Measurements from ENCODE around the gene EEF1AKMT1. TPM values are rescaled to one million over a fixed set of nuclear protein-coding genes. Genes with fewer than 3 reads are reported as not detected.

The EEF1AKMT1 gene, protein sequence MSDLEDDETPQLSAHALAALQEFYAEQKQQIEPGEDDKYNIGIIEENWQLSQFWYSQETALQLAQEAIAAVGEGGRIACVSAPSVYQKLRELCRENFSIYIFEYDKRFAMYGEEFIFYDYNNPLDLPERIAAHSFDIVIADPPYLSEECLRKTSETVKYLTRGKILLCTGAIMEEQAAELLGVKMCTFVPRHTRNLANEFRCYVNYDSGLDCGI
- total RNA-seq (1 to 10 TPM; 1.9 to 2.5 TPM), total RNA-seq (0.67 to 13.8 (median 4.1) reads per million in 172 experiments)
- 5.8 TPM for polyA plus RNA-seq (2013, experiment 1 of 2)
- polyA plus RNA-seq (2013, experiment 2 of 2), result 5.1 TPM

DNA sequence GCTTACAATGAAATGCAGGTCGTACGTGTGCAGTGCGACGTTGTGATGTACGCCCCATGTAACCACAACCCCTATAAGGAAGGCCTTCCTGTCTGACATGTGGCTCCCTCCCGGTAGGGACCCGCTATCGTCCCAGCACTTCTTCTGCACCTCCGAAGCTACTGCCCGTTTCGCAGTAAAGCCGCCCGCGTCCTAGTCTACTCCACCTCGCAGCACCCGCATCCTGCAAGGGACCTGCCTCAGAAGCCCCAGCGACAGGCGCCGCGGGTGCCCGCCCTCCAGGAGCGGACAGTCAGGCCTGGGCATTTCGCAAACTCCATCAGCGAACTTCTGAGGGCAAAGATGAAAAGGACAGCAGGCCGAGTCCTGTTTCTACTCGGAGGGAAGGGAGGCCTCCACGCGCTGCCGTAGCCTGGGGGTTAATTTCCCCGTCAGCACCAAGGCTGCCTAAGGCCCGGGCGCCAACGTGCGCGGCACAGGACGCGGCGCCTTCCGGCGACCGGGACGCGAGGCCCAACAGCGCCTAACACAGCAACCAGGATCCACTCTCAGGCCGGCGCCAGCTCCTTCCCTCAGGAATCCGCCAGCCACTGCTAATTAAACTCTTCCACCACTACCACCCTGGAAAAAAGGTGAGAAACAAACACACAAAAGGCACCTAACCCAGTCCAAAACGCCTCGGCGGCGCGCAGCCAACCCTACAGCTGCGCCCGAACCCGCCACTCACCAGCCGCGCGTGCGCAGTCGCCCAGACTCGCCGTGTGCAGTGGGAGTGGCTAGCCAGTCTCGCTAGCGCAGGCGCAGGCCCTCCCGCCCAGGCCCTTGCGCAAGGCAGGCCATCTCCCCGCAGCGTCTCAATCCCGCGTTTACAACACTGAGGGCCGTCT is at the start of gene EEF1AKMT1:
EEF1AKMT1 (minus strand) TSS at position 768 of the 887 bp plus-strand sequence. CDS start 16,363 bp downstream, outside the sequence.
- ATAC-seq (ENCODE audit: poor library complexity), result peak; percentile 88
- TF ChIP-seq, protein P1, sequence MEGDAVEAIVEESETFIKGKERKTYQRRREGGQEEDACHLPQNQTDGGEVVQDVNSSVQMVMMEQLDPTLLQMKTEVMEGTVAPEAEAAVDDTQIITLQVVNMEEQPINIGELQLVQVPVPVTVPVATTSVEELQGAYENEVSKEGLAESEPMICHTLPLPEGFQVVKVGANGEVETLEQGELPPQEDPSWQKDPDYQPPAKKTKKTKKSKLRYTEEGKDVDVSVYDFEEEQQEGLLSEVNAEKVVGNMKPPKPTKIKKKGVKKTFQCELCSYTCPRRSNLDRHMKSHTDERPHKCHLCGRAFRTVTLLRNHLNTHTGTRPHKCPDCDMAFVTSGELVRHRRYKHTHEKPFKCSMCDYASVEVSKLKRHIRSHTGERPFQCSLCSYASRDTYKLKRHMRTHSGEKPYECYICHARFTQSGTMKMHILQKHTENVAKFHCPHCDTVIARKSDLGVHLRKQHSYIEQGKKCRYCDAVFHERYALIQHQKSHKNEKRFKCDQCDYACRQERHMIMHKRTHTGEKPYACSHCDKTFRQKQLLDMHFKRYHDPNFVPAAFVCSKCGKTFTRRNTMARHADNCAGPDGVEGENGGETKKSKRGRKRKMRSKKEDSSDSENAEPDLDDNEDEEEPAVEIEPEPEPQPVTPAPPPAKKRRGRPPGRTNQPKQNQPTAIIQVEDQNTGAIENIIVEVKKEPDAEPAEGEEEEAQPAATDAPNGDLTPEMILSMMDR (IDR thresholded peaks at IDR 0.05), result no peak
- peaks cover 36% of the 10 kb centered on the region for H3K36me3 Mint-ChIP-seq (ENCODE audit: low read depth)
- no peaks in the 10 kb centered on the region for H3K27me3 ChIP-seq (ENCODE audit: control insufficient read depth in 1 of 2, insufficient read depth in 2 of 2, low read length in 2 of 2)
- peak within 1 kb of the TSS; percentile 98 for H3K4me3 Mint-ChIP-seq
- POLR2A ChIA-PET, result interaction anchor here (0.6 to 2.5 kb wide), 24 partner anchors 9 to 1140 kb away, joined by 3 to 18 read pairs (median 4); partner anchors contain the start of genes IL17D, MICU2, MPHOSPH8 and XPO4
- CTCF ChIA-PET, result interaction anchor here (2.8 kb wide), 1 partner anchor 70 kb away, joined by 7 read pairs; the partner anchor contains the start of gene IL17D
- peak within 1 kb of the TSS; percentile 90 to 92 for H3K27ac ChIP-seq (ENCODE audit: low read depth in 1 of 2, low read length in 2 of 2)
- peak within 1 kb of the TSS; percentile 98 for H3K27ac Mint-ChIP-seq
- H3K9me3 ChIP-seq (ENCODE audit: control insufficient read depth in 1 of 2, insufficient read depth in 1 of 2, low read length in 2 of 2), result no peaks in the 10 kb centered on the region
- H3K4me1 Mint-ChIP-seq (ENCODE audit: low read depth), result peaks cover 40% of the 10 kb centered on the region
- DNase-seq, result peak; percentile 89 to 97 (median 94)
- H3K9me3 Mint-ChIP-seq, result no peaks in the 10 kb centered on the region
- H3K27me3 Mint-ChIP-seq, result no peaks in the 10 kb centered on the region
- H3K36me3 ChIP-seq (ENCODE audit: insufficient read depth, low read length), result peaks cover 9% of the 10 kb centered on the region
- peaks cover 31% of the 10 kb centered on the region for H3K4me1 ChIP-seq (ENCODE audit: insufficient read depth, low read length)
- intact Hi-C loops (cut with DNase I, micrococcal nuclease), result loop anchor here (2.0 to 10.0 kb wide), 9 partner anchors 61 to 1139 kb away; partner anchors contain the start of genes CRYL1 (in 2 of the 2), IFT88 (in 1 of the 2), MPHOSPH8 (in 1 of the 2) and MRPL57 (in 1 of the 2)
- H3K4me3 ChIP-seq (ENCODE audit: low read length), result peak within 1 kb of the TSS; percentile 75

DNA sequence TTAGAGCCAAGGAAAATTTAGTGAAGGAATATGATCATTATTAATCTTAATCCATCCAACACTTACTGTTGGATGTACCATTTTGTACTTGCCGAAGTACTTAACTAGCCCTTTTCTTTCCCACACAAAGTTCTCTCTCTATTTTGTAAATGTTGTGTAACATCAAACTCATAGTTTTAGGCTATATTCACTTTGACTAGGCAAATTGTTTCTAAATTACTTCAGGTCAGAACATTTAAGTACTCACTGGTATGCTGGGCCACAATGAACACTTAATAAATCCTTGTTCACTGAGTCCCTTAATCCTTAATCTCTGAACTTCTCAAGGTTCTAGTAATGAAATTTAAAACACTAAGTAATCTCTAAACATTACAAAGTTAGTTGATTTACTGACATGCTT is 49.3 kb upstream of the EEF1AKMT1 start:
- H3K36me3 Mint-ChIP-seq (ENCODE audit: low read depth), result peaks cover 50% of the 10 kb centered on the region
- no peaks in the 10 kb centered on the region for H3K27me3 Mint-ChIP-seq
- POLR2A ChIA-PET, result interaction anchor here (0.6 kb wide), 1 partner anchor 314 kb away, joined by 5 read pairs; no protein-coding TSS in a partner anchor
- Histone ChIP-seq H3K36me3 (ENCODE audit: insufficient read depth, low read length) (peaks cover 16% of the 10 kb centered on the region), H3K27ac (ENCODE audit: low read depth in 1 of 2, low read length in 2 of 2) (no peak overlapping the region), H3K27me3 (ENCODE audit: control insufficient read depth in 1 of 2, insufficient read depth in 2 of 2, low read length in 2 of 2) (no peaks in the 10 kb centered on the region), H3K9me3 (ENCODE audit: control insufficient read depth in 1 of 2, insufficient read depth in 1 of 2, low read length in 2 of 2) (no peaks in the 10 kb centered on the region), H3K4me1 (ENCODE audit: insufficient read depth, low read length) (no peaks in the 10 kb centered on the region), H3K4me3 (ENCODE audit: low read length) (no peak overlapping the region)
- CTCF ChIA-PET, result interaction anchor here (0.5 kb wide), 1 partner anchor 41 kb away, joined by 3 read pairs; no protein-coding TSS in a partner anchor
- ATAC-seq (ENCODE audit: poor library complexity), result no peak
- no peaks in the 10 kb centered on the region for H3K4me1 Mint-ChIP-seq (ENCODE audit: low read depth)
- H3K4me3 Mint-ChIP-seq, result no peak overlapping the region
- intact Hi-C loops (cut with DNase I, micrococcal nuclease), result loop anchor here in 1 of 2 experiments (10.0 kb wide), 1 partner anchor 628 kb away; the partner anchor contains the start of gene GJB2
- no peak for DNase-seq
- no peak overlapping the region for H3K27ac Mint-ChIP-seq
- no peaks in the 10 kb centered on the region for H3K9me3 Mint-ChIP-seq
- TF ChIP-seq, protein P1 (IDR thresholded peaks at IDR 0.05), result no peak

DNA sequence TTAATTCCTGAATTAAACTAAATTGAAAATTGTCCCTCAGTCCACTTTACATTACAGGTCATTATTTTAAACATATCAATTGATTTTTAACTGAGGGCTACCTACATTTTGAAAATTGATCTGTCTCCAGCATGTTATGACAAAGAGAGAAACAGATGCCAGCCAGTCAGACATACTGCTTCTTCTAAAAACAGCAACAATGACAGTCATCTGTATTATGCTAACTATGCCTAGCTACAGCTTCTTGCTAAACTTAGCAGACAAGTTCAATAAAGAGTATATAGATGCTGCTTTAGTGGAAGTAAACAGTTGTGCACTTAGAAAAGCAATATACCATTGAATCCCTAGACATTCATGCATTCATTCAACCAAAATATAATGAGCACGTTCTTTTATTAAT is 48.6 kb upstream of the EEF1AKMT1 start:
- Histone ChIP-seq H3K27me3 (ENCODE audit: control insufficient read depth in 1 of 2, insufficient read depth in 2 of 2, low read length in 2 of 2) (no peaks in the 10 kb centered on the region), H3K9me3 (ENCODE audit: control insufficient read depth in 1 of 2, insufficient read depth in 1 of 2, low read length in 2 of 2) (no peaks in the 10 kb centered on the region), H3K4me3 (ENCODE audit: low read length) (no peak overlapping the region), H3K36me3 (ENCODE audit: insufficient read depth, low read length) (peaks cover 16% of the 10 kb centered on the region), H3K4me1 (ENCODE audit: insufficient read depth, low read length) (no peaks in the 10 kb centered on the region), H3K27ac (ENCODE audit: low read depth in 1 of 2, low read length in 2 of 2) (no peak overlapping the region)
- H3K4me1 Mint-ChIP-seq (ENCODE audit: low read depth), result no peaks in the 10 kb centered on the region
- ChIA-PET POLR2A (interaction anchor here (0.5 kb wide), 1 partner anchor 69 kb away, joined by 3 read pairs; no protein-coding TSS in a partner anchor), CTCF (interaction anchor here (0.5 to 1.3 kb wide), 2 partner anchors 10 to 40 kb away, joined by 3 read pairs; no protein-coding TSS in a partner anchor)
- no peaks in the 10 kb centered on the region for H3K27me3 Mint-ChIP-seq
- H3K4me3 Mint-ChIP-seq, result no peak overlapping the region
- ATAC-seq (ENCODE audit: poor library complexity), result no peak
- H3K36me3 Mint-ChIP-seq (ENCODE audit: low read depth), result peaks cover 54% of the 10 kb centered on the region
- intact Hi-C loops (cut with DNase I, micrococcal nuclease), result loop anchor here in 1 of 2 experiments (10.0 kb wide), 1 partner anchor 628 kb away; the partner anchor contains the start of gene GJB2
- TF ChIP-seq, protein P1 (IDR thresholded peaks at IDR 0.05), result no peak
- DNase-seq, result no peak
- H3K27ac Mint-ChIP-seq, result no peak overlapping the region
- H3K9me3 Mint-ChIP-seq, result no peaks in the 10 kb centered on the region
